Effector CD8-positive, alpha-beta T cell (primary cell): Measurements from ENCODE around the gene CYP39A1.

ENCODE experiments used
- DNase-seq: peaks from one replicate; lab custom pipeline; 2025; lab: John Stamatoyannopoulos, UW

The CYP39A1 gene

DNA sequence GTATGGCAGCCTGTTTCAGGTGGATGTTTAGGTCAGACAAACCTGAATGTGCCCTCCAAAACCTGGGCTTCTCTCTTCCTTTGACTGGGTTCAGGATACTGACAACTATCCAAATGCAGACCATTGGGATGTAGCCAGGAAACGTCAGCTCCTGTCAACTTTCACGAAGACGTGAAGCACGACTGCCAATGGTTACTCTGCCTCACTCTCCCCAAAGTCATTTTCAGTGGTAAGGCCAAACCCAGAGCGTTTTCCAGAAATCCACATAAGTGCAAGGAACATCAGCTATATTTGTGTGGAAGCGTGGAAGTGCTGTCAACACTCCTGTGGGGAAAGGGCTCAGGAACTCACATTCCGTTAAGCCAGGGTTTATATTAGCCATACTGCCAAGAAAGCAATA lies 141.3 kb downstream of the CYP39A1 start:
- DNase-seq, result no peak

DNA sequence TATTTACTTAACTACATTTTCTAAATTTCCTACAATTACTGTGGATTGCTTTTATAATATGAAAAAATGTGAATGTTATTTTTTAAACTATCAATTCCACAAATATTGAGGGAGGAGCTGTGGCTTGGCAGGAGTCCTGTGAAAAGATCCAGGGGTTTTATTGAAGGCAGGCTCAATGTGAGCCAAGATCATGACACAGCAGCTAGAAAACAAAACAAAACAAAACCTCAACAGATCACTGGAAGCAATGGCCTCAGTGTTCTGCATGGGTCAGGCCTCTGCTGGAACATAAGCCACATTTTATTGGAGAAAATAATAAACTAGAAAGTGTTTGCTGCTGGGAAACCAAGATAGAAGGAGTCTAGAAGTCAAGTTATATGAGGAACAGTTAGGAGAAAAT lies 142.0 kb downstream of the CYP39A1 start:
- DNase-seq, result no peak

DNA sequence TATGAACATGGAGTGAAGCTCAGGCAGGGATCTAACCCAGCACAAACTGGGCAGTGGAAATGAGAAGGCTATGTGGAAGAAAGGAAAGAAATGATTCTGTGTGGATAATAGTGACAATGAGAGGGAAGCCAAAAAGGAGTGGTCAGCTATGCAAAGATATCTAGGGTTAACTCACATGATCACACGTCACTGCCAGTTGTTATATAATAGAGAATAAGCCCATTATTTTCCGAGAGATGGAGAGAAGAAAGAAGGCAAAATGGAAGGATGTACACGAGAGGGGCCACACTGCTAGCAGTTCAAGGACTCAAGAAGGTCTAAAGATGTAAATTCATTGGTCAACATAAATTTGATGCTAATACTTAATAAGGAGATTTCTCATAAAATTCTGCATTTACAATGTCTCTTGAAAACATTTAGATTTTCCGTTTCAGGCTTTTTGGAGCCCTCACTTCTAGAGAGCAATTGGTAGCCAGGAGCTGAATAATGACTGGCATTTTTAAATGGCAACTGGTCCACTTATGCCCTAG lies 142.6 kb downstream of the CYP39A1 start:
- no peak for DNase-seq

DNA sequence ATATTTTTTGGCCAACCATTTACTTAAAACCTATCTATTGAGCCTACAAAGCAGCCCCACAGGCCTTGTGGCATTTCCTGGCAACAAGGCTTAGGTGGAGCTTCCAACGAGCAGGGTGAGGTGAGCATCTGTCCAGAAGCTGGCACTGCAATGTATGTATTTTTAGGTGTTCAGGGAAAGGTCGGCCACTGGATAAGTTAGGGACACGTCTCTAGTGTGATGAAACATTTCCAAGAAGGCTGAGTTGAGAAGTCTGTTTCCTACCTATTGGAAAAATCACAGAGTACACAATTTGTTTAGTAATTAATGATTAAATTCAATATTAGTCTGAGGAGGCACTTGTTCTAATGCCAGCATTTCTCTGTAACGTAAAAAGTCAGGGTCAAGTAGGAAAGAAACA lies 143.6 kb downstream of the CYP39A1 start:
- no peak for DNase-seq

DNA sequence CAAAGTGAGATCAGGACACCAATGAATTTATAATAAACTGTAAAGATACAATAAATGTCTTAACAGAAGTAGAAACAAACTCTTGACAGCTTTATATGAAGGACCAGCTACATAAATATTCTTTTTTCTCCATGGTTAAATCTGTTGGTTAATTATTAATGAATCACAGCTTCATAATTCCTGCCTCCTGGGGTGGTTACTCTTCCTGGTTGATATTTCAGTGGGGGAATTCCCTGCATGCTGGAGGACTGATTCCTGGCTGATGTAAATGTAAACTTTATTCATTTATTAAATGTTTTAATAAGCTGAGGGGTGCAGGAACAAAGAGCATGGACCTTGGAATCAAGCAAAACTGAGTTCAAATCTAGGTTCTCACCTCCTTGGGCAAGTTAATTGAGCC lies 145.2 kb downstream of the CYP39A1 start:
- no peak for DNase-seq

DNA sequence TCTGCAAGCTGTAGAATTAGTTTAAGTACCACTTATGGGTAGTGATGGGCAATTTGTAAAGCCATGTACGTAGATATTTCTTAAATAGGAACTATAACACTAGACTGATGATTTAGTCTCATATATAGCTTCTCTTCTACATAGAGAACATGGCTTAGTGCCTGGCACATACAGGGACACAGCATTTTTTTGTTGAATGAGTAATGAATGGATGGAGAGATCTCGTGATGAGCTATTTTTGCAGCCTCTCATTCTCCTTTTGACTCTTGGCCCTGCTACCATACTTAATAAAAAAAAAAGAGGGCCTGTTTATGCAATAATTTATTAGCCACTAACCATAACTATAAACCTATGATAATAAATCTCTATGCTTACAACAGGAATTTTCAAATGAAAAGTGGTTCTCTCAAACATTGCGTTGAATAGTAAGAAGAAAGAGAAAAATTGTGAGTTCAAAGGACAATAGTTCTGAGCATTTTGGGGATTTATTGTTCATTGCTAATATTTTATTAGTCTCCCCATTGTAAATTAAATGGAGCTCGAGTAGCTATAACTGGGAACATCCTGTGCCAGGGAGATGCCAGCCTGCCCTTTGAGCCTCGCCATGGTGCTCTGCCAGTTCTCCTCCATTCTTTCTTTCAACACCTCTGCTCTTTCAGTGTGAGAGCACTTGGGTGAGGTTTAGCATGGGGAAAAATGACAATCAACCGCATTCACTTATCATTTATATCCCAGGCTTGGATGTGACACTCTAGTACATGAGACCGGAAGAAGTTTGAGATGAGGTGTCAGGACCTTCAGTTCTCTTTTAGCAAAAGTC lies 146.7 kb downstream of the CYP39A1 start:
- DNase-seq, result no peak

DNA sequence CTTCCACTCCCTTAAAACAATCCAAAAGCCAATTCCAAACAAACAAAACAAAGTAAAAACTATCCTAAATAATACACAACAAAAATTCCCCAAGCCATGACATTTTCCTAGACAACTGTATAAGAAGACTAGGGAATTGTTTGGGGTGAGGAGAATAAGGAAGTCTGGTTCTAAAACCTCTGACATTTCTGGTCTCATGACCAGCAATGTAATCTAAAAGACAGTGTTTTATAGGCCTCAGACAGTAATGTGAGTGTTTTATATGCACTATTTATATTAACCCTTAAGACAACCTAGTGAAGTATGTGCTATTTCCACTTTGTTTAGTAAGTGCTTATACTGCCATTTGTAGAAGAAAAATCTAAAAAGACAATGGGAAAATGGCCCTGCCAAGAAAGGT lies 148.4 kb downstream of the CYP39A1 start:
- no peak for DNase-seq

DNA sequence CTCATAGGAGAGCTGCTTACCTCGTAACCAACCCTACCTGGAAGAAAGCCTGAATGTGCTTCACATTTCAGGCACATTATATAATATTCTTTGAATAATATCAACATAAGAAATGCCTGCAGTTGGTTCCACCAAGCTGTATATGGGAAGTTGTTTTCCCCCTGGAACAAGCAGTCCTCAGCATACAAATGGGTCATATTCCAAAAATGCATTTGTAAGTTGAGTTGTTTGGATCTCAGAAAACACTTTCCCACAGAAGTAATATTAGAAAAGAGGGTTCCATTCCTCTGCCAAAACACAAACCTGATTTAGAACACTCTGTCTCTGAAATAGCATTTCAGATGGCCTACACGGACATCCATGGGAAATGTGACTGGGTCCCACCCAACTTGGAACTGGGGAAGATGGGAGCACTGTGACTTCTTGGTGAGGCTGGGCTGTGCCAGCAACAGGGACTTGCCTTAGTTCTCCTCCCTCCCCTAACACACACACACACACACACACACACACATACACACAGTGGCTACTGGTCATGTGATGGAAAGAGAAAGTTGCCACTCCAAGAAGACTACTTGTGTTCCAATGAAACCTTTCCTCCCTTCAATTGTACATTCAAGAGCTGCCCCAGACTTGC lies 150.0 kb downstream of the CYP39A1 start:
- no peak for DNase-seq

DNA sequence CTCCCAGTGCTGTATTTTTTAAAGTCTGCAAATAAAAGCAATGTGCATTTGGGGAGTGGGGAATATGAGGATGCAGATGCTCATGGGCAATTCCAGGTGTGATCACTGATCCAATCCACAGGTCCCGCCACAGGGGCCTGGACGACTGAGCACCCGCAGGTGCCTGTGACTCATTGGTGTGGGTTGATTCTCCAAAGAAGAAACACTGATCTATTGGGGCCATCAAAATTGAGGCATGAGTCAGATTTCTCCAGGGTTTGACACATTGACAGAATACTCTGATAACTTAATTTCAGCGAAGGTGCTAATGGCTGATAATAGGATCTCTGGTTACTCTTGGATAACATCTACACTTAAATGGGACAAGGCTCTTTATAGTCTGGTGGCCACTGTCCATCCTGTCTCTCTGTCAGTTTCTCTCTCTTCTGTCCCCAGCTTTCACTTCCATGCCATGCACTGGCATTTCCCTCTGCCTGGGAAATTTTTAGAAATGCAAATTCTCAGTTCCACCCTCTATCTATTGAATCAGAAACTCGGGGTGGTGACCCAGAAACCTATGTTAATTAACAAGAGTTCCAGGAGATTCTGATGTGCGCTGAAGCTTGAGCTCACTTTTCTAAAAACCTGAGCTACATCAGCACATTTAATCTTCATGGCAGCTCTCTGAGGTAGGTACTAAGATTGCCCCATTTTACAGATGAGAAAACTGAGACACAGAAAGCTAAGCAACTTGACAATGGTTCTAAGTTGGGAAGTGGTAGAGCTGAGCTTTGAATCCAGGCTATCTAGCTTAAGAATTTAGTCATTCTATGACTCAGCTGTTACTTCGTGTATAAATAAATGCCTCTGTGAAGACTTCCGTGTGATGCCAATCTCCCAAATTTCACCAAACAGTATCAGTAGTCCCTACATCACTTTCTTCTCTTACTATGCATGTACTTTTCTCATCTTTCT lies 151.2 kb downstream of the CYP39A1 start:
- DNase-seq, result no peak

DNA sequence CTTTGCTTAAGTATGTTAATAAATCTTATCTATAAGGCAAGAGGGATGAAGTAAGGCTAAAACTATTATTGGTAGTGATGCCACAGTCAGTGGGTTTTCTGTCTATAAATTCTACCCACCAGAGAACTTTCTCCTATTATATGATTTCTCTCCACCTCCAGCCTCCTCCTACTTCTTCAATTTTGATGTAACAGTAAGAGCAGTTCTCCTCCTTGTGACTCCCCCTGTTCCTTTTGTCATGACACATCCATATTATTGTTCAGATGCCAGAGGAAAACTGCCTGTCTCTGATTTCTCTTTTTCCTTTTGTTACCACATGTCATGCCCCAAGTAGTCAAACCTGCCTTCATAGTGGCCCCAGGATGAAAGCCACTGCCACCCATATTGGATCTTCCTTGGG lies 152.2 kb downstream of the CYP39A1 start:
- no peak for DNase-seq
